IMR-90 (cell line): ENCODE measurements around the gene TM9SF4. TPM values are rescaled to one million over a fixed set of nuclear protein-coding genes. Genes with fewer than 3 reads are reported as not detected.

Source experiments
- ATAC-seq: fragments of 200-7000 bp; cut with Tn5 transposase; 2 replicates; pipeline ENCODE4 v1.9.1; 2020; ENCODE audit warnings: low read depth, mild to moderate bottlenecking, moderate library complexity
- BruUV-seq: library from RNA; stranded (reverse); fragments of 400-500 nt; replicated peaks from 2 replicates; lab custom pipeline; 2021; lab: Mats Ljungman, UMichigan
- CTCF ChIA-PET: fragments of 300-600 bp; formaldehyde crosslinking; extraction: SDS; loops from one replicate; lab custom pipeline; 2021; ENCODE audit warnings: antibody characterized with exemption; lab: Yijun Ruan, JAX
- POLR2A ChIA-PET: fragments of 300-600 bp; sonication (Branson Sonifier 250); formaldehyde crosslinking; loops from one replicate; lab custom pipeline; 2022; ENCODE audit warnings: antibody characterized with exemption; ENCODE audit not compliant: unreplicated experiment; lab: Charles Lee
- DNase-seq: peaks from one replicate; pipeline ENCODE4 v3.0.0; 2013
- H2AFZ ChIP-seq: replicated peaks from 2 replicates; pipeline ENCODE3; 2013; ENCODE audit warnings: low read length, mild to moderate bottlenecking; ENCODE audit not compliant: poor library complexity
- H2AK5ac ChIP-seq: 2 replicates; pipeline ENCODE4 v1.6.1; 2013; ENCODE audit warnings: low read depth, low read length, inconsistent platforms
- H2AK9ac ChIP-seq: replicated peaks from 2 replicates; pipeline ENCODE3; 2013; ENCODE audit warnings: mild to moderate bottlenecking, low read depth, low read length, moderate library complexity; ENCODE audit not compliant: poor library complexity
- H2BK120ac ChIP-seq: 2 replicates; pipeline ENCODE4 v1.6.1; 2013; ENCODE audit warnings: low read depth, low read length, inconsistent platforms
- H2BK15ac ChIP-seq: 3 replicates; pipeline ENCODE4 v1.6.1; 2013; ENCODE audit warnings: low read depth, low read length, inconsistent platforms
- H2BK20ac ChIP-seq: 2 replicates; pipeline ENCODE4 v1.6.1; 2013; ENCODE audit warnings: low read depth, mild to moderate bottlenecking, inconsistent platforms, low read length, moderate library complexity
- H2BK5ac ChIP-seq: 2 replicates; pipeline ENCODE4 v1.6.1; 2013; ENCODE audit warnings: mild to moderate bottlenecking, low read depth, low read length, inconsistent platforms; ENCODE audit not compliant: poor library complexity, severe bottlenecking
- H3K14ac ChIP-seq: replicated peaks from 2 replicates; pipeline ENCODE4 v1.6.1; 2013; ENCODE audit warnings: low read depth, low read length, inconsistent platforms
- H3K18ac ChIP-seq: 2 replicates; pipeline ENCODE4 v1.6.1; 2013; ENCODE audit warnings: low read depth, low read length, control low read depth
- H3K23ac ChIP-seq: 2 replicates; pipeline ENCODE4 v1.6.1; 2013; ENCODE audit warnings: low read depth, low read length, inconsistent platforms
- H3K27ac ChIP-seq: 2 replicates; pipeline ENCODE4 v1.5.1; 2013; ENCODE audit warnings: mild to moderate bottlenecking, control low read depth, low read length; ENCODE audit not compliant: insufficient read depth
- H3K27me3 ChIP-seq: 2 replicates; pipeline ENCODE4 v1.6.1; 2013; ENCODE audit warnings: low read length; ENCODE audit not compliant: control insufficient read depth, insufficient read depth
- H3K36me3 ChIP-seq: 2 replicates; pipeline ENCODE4 v1.6.1; 2013; ENCODE audit warnings: low read length, mixed read lengths; ENCODE audit not compliant: control insufficient read depth, insufficient read depth
- H3K4ac ChIP-seq: 2 replicates; pipeline ENCODE4 v1.6.1; 2013; ENCODE audit warnings: low read depth, low read length, inconsistent platforms
- H3K4me1 ChIP-seq: 2 replicates; pipeline ENCODE4 v1.6.1; 2013; ENCODE audit warnings: low read length, mixed read lengths; ENCODE audit not compliant: control insufficient read depth, insufficient read depth
- H3K4me2 ChIP-seq: 2 replicates; pipeline ENCODE4 v1.6.1; 2013; ENCODE audit warnings: low read depth, mild to moderate bottlenecking, control low read depth, low read length, moderate library complexity
- H3K4me3 ChIP-seq: 2 replicates; pipeline ENCODE4 v1.5.1; 2013; ENCODE audit warnings: low read depth, mild to moderate bottlenecking, control low read depth, low read length, moderate library complexity; ENCODE audit not compliant: insufficient read depth
- H3K56ac ChIP-seq: 2 replicates; pipeline ENCODE4 v1.6.1; 2013; ENCODE audit warnings: low read length, inconsistent platforms; ENCODE audit not compliant: insufficient read depth; ENCODE audit errors: extremely low read depth
- H3K79me1 ChIP-seq, 2 experiments: 2 replicates each; pipeline ENCODE4 v1.6.1; 2013; ENCODE audit warnings: low read length in 2 of 2, inconsistent platforms in 1 of 2, low read depth in 1 of 2
- H3K9ac ChIP-seq: 2 replicates; pipeline ENCODE4 v1.6.1; 2013; ENCODE audit warnings: low read depth, low read length, control low read depth
- H3K9me1 ChIP-seq: 2 replicates; pipeline ENCODE4 v1.6.1; 2013; ENCODE audit warnings: low read length, inconsistent platforms; ENCODE audit not compliant: insufficient read depth
- H3K9me3 ChIP-seq: 2 replicates; pipeline ENCODE4 v1.6.1; 2013; ENCODE audit warnings: low read length; ENCODE audit not compliant: control insufficient read depth, insufficient read depth
- H4K20me1 ChIP-seq: 2 replicates; pipeline ENCODE4 v1.6.1; 2013; ENCODE audit warnings: low read length, inconsistent platforms; ENCODE audit not compliant: insufficient read depth
- H4K5ac ChIP-seq: 2 replicates; pipeline ENCODE4 v1.6.1; 2013; ENCODE audit warnings: mild to moderate bottlenecking, low read depth, low read length, control low read depth
- H4K8ac ChIP-seq, 2 experiments: 2 replicates each; pipeline ENCODE4 v1.6.1; 2013; ENCODE audit warnings: low read depth in 2 of 2, low read length in 2 of 2, control low read depth in 1 of 2, inconsistent platforms in 1 of 2
- H4K91ac ChIP-seq: 2 replicates; pipeline ENCODE4 v1.6.1; 2013; ENCODE audit warnings: low read depth, low read length, inconsistent platforms; ENCODE audit not compliant: insufficient read depth
- MAZ ChIP-seq: IDR thresholded peaks from 2 replicates; pipeline ENCODE4 v1.6.1; 2012; ENCODE audit warnings: low read depth, mild to moderate bottlenecking, low read length, improper control_type of control experiment, moderate library complexity, borderline replicate concordance
- SMC3 ChIP-seq: fragments of 150-350 bp; IDR thresholded peaks from 2 replicates; pipeline ENCODE4 v1.6.1; 2016; ENCODE audit warnings: low read depth, mild to moderate bottlenecking, antibody characterized with exemption, low read length, moderate library complexity
- WGBS, 2 experiments: methylation state at CpG; one replicate each; pipeline versions ENCODE4 v1.1.5 to v1.1.7; 2013; ENCODE audit warnings: missing lambda C conversion rate in 2 of 2; ENCODE audit not compliant: insufficient read length in 1 of 2; ENCODE audit errors: extremely low coverage in 2 of 2; 5-methylcytosine and 5-hydroxymethylcytosine counted together
- dilution Hi-C: fragments of 300-500 bp; cut with HindIII; formaldehyde crosslinking; loops from one replicate; pipeline ENCODE4 v1.14.3; 2018; ENCODE audit warnings: low sequenced_read_pairs; ENCODE audit not compliant: unreplicated experiment
- in situ Hi-C: fragments of 300-500 bp; cut with MboI; formaldehyde crosslinking; loops from 3 replicates; pipeline ENCODE4 v1.14.3; 2019; ENCODE audit warnings: low sequenced_read_pairs, inconsistent platforms, mixed read lengths
- intact Hi-C: fragments of 100-400 bp; cut with micrococcal nuclease; formaldehyde crosslinking; loops from 2 replicates; pipeline ENCODE4 v1.10.0; 2022
- polyA plus RNA-seq, 3 experiments: library from polyadenylated mRNA; depleted of rRNA; stranded (reverse); fragments of >200 nt; gene quantifications; 2 replicates each; pipeline ENCODE4 v1.2.3, GENCODE V29; 2012; ENCODE audit warnings: low replicate concordance in 1 of 3
- total RNA-seq: library from RNA; depleted of rRNA; stranded (reverse); fragments of >200 nt; gene quantifications from 2 replicates; pipeline ENCODE4 v1.2.3, GENCODE V29; 2012

Gene TM9SF4
- total and polyA plus RNA-seq, 2 of the 4 experiments (the other 2 are of a cell fraction), result 35.3 to 59.1 TPM

GRCh38 chr20:32134026-32134425 is 24.5 kb downstream of the TM9SF4 start:
- Histone ChIP-seq H3K18ac (no peak overlapping the region), H3K9me3 (no peaks in the 10 kb centered on the region), H2BK5ac (no peak overlapping the region), H2BK20ac (no peak overlapping the region), H4K91ac (no peak overlapping the region), H2AK9ac (no peak overlapping the region), H2BK120ac (no peak overlapping the region), H3K4me1 (peaks cover 2% of the 10 kb centered on the region), H3K79me1 (peaks cover 39 to 78% of the 10 kb centered on the region in 2 experiments), H2BK15ac (no peak overlapping the region), H3K27me3 (no peaks in the 10 kb centered on the region), H4K20me1 (peaks cover 63% of the 10 kb centered on the region), H3K9me1 (peaks cover 28% of the 10 kb centered on the region), H3K9ac (no peak overlapping the region), H2AFZ (no peak overlapping the region), H3K36me3 (peaks cover 28% of the 10 kb centered on the region), H3K27ac (no peak overlapping the region), H3K14ac (no peak overlapping the region), H3K23ac (no peak overlapping the region), H3K4ac (no peak overlapping the region), H4K5ac (no peak overlapping the region), H3K56ac (no peak overlapping the region), H4K8ac (no peak overlapping the region), H2AK5ac (no peak overlapping the region), H3K4me2 (no peak overlapping the region), H3K4me3 (no peak overlapping the region)
- DNase-seq (no peak), ATAC-seq (no peak)
- intact Hi-C loops, result no loop called here
- BruUV-seq, result no TSS peak
- CTCF ChIA-PET, result interaction anchor here (0.6 to 2.3 kb wide), 3 partner anchors 12 to 195 kb away, joined by 3 to 9 read pairs (median 5); no protein-coding TSS in a partner anchor
- no CpG with 5 or more reads among the region's 5 CpGs for WGBS, 2 experiments
- TF ChIP-seq SMC3, result no peak
- TF ChIP-seq MAZ, result no peak
- dilution Hi-C loops, result no loop called here
- POLR2A ChIA-PET, result no interaction called here
- in situ Hi-C loops, result no loop called here
